ENCODE data around the gene BMP8A. TPM values are rescaled to one million over a fixed set of nuclear protein-coding genes. Genes with fewer than 3 reads are reported as not detected.
"Not testable (repeated sequence)": the region's sequence is repeated elsewhere in the genome, so short reads cannot be mapped to it uniquely, and the experiment has no call there.

Gene BMP8A
- total RNA-seq, 1 donor from 2014 or later = 0.58 TPM

DNA sequence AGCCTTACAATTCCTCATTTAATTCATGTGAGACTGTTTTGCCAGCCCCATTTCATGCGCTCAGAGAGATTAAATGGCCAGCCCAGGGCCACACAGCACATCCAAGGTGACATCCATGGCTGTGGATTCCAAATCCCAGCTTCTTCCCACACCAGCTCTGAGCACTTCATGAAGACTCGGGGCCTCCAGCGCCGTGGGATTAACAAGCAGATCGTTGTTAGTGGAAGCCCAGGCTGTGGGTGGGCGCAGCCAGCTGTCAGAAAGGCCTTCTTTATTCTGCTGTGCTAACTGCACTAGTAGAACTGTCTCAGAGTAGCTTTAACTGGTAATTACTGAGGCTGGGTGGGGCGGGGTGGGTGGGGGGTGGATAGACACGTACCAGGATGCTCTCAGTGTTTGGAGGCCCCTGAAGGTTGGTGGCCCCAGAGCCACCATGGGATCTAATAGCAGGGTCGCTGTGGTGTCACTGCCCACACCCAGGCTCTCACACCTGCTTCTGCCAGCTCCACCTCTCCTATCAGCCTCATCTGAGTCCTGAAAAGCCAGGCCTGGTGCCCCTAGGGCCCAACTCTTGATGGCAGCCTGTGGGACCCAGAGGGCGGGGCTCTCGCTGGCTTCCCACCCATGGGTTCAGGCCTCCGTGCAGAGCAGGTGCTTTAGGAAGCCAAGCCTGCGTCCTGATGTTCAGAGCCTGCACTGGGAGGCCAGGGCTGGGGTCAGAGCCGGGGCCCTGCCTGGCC lies 3.4 kb downstream of the BMP8A start:
- DNase-seq (ENCODE audit: low read depth) = no peak
- Histone ChIP-seq H3K27me3 (ENCODE audit: control insufficient read depth, insufficient read depth, low read length) (peaks cover 23% of the 10 kb centered on the region), H3K4me3 (ENCODE audit: low read depth, low read length) (no peak overlapping the region), H3K36me3 (ENCODE audit: control insufficient read depth, insufficient read depth, low read length) (no peaks in the 10 kb centered on the region)
- TF ChIP-seq, protein P1, sequence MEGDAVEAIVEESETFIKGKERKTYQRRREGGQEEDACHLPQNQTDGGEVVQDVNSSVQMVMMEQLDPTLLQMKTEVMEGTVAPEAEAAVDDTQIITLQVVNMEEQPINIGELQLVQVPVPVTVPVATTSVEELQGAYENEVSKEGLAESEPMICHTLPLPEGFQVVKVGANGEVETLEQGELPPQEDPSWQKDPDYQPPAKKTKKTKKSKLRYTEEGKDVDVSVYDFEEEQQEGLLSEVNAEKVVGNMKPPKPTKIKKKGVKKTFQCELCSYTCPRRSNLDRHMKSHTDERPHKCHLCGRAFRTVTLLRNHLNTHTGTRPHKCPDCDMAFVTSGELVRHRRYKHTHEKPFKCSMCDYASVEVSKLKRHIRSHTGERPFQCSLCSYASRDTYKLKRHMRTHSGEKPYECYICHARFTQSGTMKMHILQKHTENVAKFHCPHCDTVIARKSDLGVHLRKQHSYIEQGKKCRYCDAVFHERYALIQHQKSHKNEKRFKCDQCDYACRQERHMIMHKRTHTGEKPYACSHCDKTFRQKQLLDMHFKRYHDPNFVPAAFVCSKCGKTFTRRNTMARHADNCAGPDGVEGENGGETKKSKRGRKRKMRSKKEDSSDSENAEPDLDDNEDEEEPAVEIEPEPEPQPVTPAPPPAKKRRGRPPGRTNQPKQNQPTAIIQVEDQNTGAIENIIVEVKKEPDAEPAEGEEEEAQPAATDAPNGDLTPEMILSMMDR (IDR thresholded peaks at IDR 0.05; ENCODE audit: insufficient read depth, low read length, poor library complexity, severe bottlenecking) = no peak

DNA sequence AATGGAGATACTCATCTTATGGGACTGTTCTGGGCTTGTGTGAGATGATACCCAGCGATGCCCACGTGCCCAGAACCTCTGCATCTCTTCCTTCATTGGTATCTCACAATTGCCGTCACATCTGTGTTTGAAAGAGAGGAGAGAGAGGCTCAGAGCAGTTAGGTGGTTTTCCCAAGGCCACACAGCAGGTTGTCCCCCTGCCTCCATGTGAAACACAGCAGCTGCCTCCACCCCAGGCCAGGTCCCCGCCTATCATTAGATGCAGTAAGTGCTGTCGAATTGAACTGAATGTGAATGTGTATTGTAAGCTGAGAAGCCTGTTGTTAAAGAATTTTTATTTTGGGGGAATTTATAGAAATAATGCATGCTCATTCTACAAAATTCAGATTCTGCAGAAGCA lies 5.1 kb downstream of the BMP8A start:
- peaks cover 21% of the 10 kb centered on the region for H3K27me3 ChIP-seq (ENCODE audit: control insufficient read depth, insufficient read depth, low read length)
- not testable (repeated sequence) for H3K36me3 ChIP-seq (ENCODE audit: control insufficient read depth, insufficient read depth, low read length); DNase-seq (ENCODE audit: low read depth); H3K4me3 ChIP-seq (ENCODE audit: low read depth, low read length)

GRCh38 chr1:39497585-39497984 lies 6.1 kb downstream of the BMP8A start:
- H3K27me3 ChIP-seq (ENCODE audit: control insufficient read depth, insufficient read depth, low read length) = peaks cover 14% of the 10 kb centered on the region
- H3K4me3 ChIP-seq (ENCODE audit: low read depth, low read length) = no peak overlapping the region
- DNase-seq (ENCODE audit: low read depth) = no peak
- no peaks in the 10 kb centered on the region for H3K36me3 ChIP-seq (ENCODE audit: control insufficient read depth, insufficient read depth, low read length)
- TF ChIP-seq, protein P1 (IDR thresholded peaks at IDR 0.05; ENCODE audit: insufficient read depth, low read length, poor library complexity, severe bottlenecking) = no peak

- DNase-seq (ENCODE audit: low read depth); H3K36me3 ChIP-seq (ENCODE audit: control insufficient read depth, insufficient read depth, low read length); H3K27me3 ChIP-seq (ENCODE audit: control insufficient read depth, insufficient read depth, low read length); H3K4me3 ChIP-seq (ENCODE audit: low read depth, low read length): not testable (repeated sequence)
These were observed 6.8 kb downstream of the BMP8A start for GRCh38 chr1:39498096-39498710.

- DNase-seq (ENCODE audit: low read depth); H3K27me3 ChIP-seq (ENCODE audit: control insufficient read depth, insufficient read depth, low read length); H3K4me3 ChIP-seq (ENCODE audit: low read depth, low read length); H3K36me3 ChIP-seq (ENCODE audit: control insufficient read depth, insufficient read depth, low read length): not testable (repeated sequence)
These were observed 7.4 kb downstream of the BMP8A start for GRCh38 chr1:39498821-39499220.

- Histone ChIP-seq H3K4me3 (ENCODE audit: low read depth, low read length) (no peak overlapping the region), H3K36me3 (ENCODE audit: control insufficient read depth, insufficient read depth, low read length) (no peaks in the 10 kb centered on the region), H3K27me3 (ENCODE audit: control insufficient read depth, insufficient read depth, low read length) (peaks cover 4% of the 10 kb centered on the region)
- TF ChIP-seq, protein P1 (IDR thresholded peaks at IDR 0.05; ENCODE audit: insufficient read depth, low read length, poor library complexity, severe bottlenecking) = no peak
- no peak for DNase-seq (ENCODE audit: low read depth)
These were observed 8.2 kb downstream of the BMP8A start for GRCh38 chr1:39499668-39500067.

DNA sequence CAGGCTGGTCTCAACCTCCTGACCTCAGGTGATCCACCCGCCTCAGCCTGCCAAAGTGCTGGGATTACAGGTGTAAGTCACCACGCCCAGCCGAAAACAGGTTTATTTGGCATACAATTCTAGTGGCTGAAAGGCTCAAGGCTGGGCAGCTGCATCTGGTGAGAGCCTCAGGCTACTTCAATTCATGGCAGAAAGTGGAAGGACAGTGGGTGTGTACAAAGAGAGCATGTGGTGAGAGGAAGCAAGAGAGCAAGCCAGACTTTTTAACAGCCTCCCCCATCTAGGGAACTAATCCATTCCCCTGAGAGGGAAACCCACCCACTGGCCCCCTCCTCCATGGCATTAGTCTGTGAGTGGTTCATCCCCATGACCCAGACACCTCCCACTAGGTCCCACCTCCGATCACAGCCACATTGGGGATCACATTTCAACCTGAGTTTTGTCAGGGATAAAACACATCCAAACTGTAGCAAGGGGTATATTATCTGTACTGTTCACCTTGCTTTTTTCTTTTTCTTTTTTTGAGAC lies 9.5 kb downstream of the BMP8A start:
- Histone ChIP-seq H3K4me3 (ENCODE audit: low read depth, low read length) (no peak overlapping the region), H3K27me3 (ENCODE audit: control insufficient read depth, insufficient read depth, low read length) (peaks cover 4% of the 10 kb centered on the region), H3K36me3 (ENCODE audit: control insufficient read depth, insufficient read depth, low read length) (no peaks in the 10 kb centered on the region)
- TF ChIP-seq, protein P1 (IDR thresholded peaks at IDR 0.05; ENCODE audit: insufficient read depth, low read length, poor library complexity, severe bottlenecking) = no peak
- no peak for DNase-seq (ENCODE audit: low read depth)
